ENCODE measurements around the gene LRRN2.
"Not testable (repeated sequence)": the region's sequence is repeated elsewhere in the genome, so short reads cannot be mapped to it uniquely, and the experiment has no call there.

- TF ChIP-seq POLR2A (IDR thresholded peaks at IDR 0.05; ENCODE audit: low read length); GATA1 (IDR thresholded peaks at IDR 0.05; ENCODE audit: low read depth, low read length): not testable (repeated sequence)
These were observed 115.5 kb downstream of the LRRN2 start for GRCh38 chr1:204570021-204570420.
